ENCODE data around the gene PRR36.

GRCh38 chr19:7881910-7882309, 7.7 kb upstream of the PRR36 start:
- TF ChIP-seq POLR2A (IDR thresholded peaks at IDR 0.05): no peak
- TF ChIP-seq CTCF (IDR thresholded peaks at IDR 0.05): no peak

Data from uterus (tissue), 2 donors.